Stimulated activated CD4-positive, alpha-beta T cell treated with anti-CD3 and anti-CD28 coated beads, TNF-alpha, amount 100 ng/mL, for 4 hours (primary cell): Measurements from ENCODE around the gene HAUS5.
A peak's percentile ranks its signal among the peaks of the same experiment; 100 is the strongest.
"Not testable (repeated sequence)": the region's sequence is repeated elsewhere in the genome, so short reads cannot be mapped to it uniquely, and the experiment has no call there.

Experiments
- DNase-seq, 3 experiments: peaks; one replicate each; pipeline ENCODE4 v3.0.0-alpha.2; 2020; ENCODE audit warnings: low read depth in 3 of 3

Gene HAUS5

DNA sequence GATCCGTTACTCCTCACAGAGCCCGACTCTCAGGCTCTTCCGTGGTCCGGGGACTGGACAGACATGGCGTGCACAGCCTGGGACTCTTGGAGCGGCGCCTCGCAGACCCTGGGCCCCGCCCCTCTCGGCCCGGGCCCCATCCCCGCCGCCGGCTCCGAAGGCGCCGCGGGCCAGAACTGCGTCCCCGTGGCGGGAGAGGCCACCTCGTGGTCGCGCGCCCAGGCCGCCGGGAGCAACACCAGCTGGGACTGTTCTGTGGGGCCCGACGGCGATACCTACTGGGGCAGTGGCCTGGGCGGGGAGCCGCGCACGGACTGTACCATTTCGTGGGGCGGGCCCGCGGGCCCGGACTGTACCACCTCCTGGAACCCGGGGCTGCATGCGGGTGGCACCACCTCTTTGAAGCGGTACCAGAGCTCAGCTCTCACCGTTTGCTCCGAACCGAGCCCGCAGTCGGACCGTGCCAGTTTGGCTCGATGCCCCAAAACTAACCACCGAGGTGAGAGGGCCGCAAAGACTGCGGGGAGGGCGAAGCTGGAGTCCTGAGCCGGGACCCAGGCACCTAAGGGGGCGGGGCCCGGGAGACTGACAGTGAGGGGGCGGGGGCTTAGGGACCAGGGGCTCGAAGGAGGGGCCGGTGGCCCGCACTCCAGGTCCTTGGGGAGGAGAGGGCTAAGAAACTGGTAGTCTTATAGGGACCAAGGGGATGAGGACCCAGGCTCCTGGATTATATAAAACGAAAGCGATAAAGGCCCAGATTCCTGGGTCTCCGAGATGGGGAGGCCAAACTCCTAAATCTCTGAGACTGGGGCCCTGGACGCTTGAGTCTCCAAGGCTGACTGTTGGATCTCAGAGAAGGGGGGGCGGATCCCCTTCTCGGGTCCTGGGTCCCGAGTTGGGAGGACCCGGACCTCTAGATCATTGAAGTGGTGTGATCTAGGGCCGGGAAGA is 31.0 kb downstream of the HAUS5 start:
- peak; percentile 61 to 64 (median 64) for DNase-seq

DNA sequence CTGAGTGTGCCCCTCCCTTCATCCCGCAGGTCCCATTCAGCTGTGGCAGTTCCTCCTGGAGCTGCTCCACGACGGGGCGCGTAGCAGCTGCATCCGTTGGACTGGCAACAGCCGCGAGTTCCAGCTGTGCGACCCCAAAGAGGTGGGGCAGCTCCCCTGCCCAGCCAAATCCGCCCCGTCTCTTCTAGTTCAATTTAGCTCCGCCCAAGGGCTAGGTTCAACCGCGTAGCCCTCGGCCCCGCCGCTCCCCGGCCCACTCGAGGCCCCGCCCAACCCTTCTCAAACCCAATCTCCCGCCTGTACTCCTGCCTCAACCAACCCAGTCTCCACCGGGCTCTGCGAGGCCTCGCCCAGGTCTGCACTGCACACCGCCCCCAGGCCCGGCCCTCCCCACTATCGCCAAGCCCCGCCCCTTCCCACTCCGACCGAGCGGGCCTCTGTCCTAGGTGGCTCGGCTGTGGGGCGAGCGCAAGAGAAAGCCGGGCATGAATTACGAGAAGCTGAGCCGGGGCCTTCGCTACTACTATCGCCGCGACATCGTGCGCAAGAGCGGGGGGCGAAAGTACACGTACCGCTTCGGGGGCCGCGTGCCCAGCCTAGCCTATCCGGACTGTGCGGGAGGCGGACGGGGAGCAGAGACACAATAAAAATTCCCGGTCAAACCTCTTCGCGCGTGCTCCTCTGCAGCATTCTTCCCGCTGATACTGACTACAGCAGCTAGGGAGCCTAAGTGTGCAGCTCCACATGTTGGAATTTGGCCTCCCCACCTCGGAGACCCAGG is 31.9 kb downstream of the HAUS5 start:
- DNase-seq, result peak; percentile 85 to 89 (median 88)

DNA sequence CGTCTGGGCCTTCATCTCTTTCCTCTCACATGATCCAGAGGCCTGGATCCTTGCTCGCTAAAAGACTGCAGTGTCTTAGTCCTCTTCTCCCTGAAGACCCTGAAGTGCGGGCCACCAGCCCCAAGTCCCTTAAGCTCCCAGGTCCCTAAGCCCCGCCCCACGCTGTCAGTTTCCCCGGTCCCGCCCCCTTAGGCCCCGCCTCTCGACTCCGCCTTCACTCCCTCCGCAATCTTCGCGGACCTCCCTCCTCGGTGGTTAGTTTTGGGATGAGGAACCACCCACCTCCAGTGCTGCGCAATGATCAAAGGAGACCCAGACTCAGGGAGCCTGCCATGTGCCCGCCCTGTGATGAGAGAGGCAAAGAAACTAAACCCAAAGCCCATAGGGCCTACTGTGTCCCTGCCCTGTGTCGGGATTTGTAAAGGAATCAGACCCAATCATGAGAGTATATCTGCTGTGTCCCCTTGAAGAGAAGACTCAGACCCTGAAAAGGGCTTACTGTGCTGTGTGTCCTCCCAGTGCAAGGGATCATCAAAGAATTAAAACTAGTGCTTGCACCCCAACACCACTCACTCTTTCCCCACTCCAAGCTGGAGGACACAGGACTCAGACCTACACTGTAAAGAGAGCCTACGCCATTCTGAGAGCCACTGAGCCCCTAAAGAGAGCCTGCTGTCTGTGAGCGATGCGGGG is 32.6 kb downstream of the HAUS5 start:
- DNase-seq, result peak; percentile 65 to 73 (median 70)

- no peak for DNase-seq
These were observed 33.4 kb downstream of the HAUS5 start for GRCh38 chr19:35645680-35646511.

DNA sequence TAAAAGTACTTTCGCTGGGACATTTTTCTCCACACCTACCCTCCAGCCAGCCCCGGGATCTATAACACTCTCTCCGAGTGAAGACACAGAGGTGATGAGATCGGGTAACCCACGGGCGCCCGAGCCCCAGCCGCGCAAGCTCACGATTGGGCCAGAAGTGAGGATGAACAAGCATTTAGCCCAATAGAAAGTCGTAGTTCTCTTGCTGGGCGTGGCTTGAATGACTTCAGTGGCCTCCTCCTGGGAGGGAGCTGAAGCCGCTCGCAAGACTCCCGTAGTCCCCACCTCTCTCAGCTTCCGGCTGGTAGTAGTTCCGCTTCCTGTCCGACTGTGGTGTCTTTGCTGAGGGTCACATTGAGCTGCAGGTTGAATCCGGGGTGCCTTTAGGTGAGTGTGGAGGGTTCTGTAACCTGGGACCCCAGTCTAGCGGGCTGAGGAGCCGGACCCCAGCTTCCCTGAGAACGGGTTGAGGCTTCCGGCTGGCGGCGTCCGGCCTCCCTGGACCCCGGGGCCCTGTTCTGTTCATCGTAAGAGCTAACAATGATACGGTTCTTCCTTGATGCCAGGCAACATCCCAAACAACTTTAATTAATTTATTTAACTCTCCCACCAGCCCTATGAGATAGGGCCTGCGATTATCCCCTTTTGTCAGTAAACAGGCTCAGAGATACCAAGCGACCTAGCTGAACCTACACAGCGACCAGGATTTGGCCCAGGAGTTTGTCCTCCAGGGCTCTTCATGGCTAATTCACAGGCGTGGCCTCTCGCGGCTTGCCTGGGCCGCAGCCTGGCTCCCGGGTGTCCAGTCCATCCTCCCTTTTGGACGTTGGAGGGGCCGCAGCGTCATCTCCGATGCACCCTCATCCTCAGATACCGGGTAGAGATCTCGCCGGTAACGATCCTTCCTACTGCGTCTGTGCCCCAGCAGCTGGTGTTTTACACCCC is 35.8 kb downstream of the HAUS5 start, which contains the start of gene COX6B1:
Gene COX6B1 (plus strand): TSS at position 307 of the 945 bp plus-strand sequence. CDS start 2,921 bp downstream, outside the sequence.
- peak; percentile 61 to 89 (median 81) for DNase-seq

- no peak for DNase-seq
These were observed 38.0 kb downstream of the HAUS5 start for GRCh38 chr19:35650581-35650980.

DNA sequence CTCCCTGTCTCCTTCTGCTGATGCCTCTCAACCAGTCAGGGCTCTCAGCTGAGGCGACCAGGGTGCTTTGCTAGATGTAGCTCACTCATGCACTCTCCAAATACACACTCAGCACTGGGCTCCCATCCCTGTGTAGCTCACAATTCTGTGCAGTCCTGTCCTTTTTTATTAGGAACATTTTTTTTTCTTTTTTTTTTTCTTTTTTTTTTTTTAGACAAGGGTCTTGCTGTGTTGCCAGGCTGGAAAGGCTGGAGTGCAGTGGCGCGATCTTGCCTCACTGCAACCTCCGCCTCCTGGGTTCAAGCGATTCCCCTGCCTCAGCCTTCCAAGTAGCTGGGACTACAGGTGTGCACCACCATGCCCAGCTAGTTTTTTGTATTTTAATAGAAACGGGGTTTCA is 42.3 kb downstream of the HAUS5 start:
- not testable (repeated sequence) for DNase-seq

- no peak for DNase-seq
These were observed 43.1 kb downstream of the HAUS5 start for GRCh38 chr19:35655600-35655999.

DNA sequence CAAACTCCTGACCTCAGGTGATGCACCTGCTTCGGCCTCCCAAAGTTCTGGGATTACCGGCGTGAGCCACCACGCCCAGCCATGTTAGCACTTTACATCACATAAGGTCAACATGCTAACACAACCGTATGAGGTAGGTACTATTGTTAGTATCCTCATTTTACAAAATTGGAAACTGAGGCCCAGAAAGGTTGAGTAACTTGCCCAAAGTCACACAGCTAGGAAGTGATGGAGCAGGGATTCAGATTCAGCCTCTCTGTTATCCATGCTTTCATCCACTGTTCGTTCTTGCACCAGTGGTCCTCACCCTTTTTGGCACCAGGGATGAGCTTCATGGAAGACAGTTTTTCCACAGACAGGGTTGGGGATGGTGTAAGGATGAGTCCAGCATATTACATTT is 44.2 kb downstream of the HAUS5 start:
- no peak for DNase-seq

DNA sequence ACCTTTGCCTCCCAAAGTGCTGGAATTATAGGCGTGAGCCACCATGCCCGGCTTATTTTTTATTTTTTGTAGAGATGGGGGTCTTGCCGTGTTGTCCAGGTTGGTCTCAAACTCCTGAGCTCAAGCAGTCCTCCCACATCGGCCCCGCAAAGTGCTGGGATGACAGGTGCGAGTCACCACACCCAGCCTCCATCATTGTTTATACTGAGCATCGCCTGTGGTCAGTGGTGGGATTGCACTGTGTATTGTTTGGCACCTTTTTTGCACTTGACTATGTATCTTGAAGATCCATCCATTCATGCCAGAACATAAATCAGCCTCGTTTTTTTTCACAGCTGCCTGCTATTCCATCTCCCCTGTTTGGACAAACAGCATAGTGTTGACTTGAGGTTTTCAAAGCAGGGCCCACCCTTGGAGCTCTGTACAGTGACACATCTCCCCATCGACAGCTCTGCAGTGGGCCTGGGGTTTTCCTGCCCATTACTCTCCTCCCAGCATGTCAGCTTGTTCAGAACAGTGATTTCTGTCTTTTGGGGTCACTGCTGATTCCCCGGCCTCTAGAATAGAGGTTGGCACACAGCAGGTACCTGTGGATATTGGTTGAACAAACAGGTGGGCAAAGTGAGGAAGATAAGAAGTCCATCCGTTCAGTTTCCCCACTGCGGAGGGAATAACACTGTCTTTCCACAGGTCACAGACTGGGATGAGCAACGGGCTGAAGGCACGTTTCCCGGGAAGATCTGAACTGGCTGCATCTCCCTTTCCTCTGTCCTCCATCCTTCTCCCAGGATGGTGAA is 45.6 kb downstream of the HAUS5 start:
- no peak for DNase-seq

- DNase-seq, result no peak
These were observed 49.4 kb downstream of the HAUS5 start for GRCh38 chr19:35661995-35662340.

DNA sequence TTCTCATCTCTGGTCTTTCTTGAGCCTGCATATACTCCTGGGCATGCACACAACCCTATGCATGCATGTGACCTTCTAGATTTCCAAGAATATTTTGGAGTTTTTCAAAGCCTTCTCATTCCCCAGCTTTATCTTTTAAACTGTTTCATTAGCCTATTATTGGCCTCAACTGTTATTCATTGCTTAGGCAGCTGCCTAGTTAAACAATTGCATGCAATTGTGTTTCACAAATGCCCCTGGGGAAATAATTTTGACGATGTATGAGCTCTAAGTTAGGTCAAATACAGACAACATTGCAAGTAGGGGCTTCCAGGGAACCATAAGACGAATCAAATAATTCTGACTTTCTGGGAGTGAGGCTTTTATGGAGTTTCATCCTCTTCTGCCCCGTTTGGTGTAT is 51.4 kb downstream of the HAUS5 start:
- no peak for DNase-seq

GRCh38 chr19:35665157-35665556 is 52.6 kb downstream of the HAUS5 start:
- no peak for DNase-seq

DNA sequence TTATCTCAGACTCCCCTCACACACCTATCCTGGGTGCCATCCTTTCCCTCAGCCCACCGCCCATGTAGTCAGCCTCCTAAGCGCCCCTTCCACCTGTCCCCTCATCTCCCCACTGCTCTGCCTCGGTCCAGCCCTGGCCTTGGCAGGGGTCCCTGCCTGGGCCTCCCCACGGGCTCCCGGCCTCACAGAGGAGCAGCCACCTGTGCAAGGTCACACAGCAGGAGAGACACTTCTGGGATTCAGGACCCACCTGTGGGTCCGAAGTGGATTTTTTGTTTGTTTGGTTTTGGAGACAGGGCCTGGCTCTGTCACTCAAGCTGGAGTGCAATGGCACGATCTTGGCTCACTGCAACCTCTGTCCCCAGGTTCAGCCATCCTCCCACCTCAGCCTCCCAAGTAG is 53.1 kb downstream of the HAUS5 start:
- DNase-seq, result no peak

GRCh38 chr19:35666251-35666913 is 53.8 kb downstream of the HAUS5 start, which contains the start of gene UPK1A:
UPK1A (plus strand) TSS chr19:35666517; CDS start chr19:35666813, 296 bp downstream.
- DNase-seq, result no peak

- no peak for DNase-seq
These were observed 57.0 kb downstream of the HAUS5 start for GRCh38 chr19:35669566-35669965.

DNA sequence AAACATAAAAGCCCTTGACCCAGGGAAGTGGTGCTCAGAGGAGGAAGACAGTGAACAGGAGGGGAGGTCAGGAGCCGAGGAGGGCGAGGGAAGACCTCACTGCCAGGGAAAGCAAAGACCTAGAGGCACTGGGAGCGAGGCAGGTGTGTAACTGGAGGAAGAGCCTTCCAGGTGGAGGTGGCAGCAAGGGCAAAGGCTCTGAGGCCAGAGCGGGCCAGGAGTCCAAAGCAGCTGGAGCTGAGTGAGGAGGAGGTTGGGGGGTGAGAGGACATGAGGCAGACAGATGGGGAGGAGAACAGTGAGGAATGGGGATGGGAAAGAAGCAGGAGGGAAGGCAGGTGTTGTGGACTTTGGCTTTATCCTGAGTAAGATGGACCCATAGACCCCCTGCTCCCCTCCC is 57.4 kb downstream of the HAUS5 start:
- no peak for DNase-seq

GRCh38 chr19:35670686-35671085 is 58.2 kb downstream of the HAUS5 start:
- no peak for DNase-seq

DNA sequence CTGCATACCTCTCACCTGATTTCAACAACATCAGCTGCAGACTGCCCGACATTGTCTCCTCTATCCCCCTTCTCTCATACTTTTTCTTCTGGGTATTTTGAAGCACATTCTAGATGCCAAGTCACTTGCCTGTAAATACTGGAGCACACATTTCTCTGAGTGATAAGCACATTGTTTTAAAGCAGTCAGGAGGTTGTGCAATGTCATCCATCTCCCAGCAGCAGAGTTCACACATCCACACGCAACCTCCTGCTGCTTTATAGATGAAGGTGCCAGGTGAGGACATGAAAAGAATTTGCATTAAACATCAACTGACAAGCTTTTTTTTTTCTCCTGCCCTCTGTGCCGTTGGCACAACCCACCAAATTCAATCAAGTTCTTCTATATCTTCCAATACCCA is 59.3 kb downstream of the HAUS5 start:
- DNase-seq, result no peak
